IMR-90 (cell line): ENCODE data around the gene PEX11A.

Source experiments
- MXI1 ChIP-seq: IDR thresholded peaks from 2 replicates; pipeline ENCODE4 v1.6.1; 2012; ENCODE audit warnings: low read depth, mild to moderate bottlenecking, low read length, moderate library complexity, borderline replicate concordance
- POLR2A ChIP-seq: IDR thresholded peaks from 2 replicates; pipeline ENCODE4 v1.6.1; 2012; ENCODE audit warnings: mild to moderate bottlenecking, low read depth, low read length
- RFX5 ChIP-seq: IDR thresholded peaks from 2 replicates; pipeline ENCODE4 v1.8.0; 2012; ENCODE audit warnings: low read depth, mild to moderate bottlenecking, low read length, moderate library complexity
- SMC3 ChIP-seq: fragments of 150-350 bp; IDR thresholded peaks from 2 replicates; pipeline ENCODE4 v1.6.1; 2016; ENCODE audit warnings: low read depth, mild to moderate bottlenecking, antibody characterized with exemption, low read length, moderate library complexity
- TF ChIP-seq, protein P1 (sequence below): conservative IDR thresholded peaks from 2 replicates; pipeline ENCODE4 v1.5.1; 2012; ENCODE audit warnings: mild to moderate bottlenecking, low read depth, low read length, improper control_type of control experiment
- TF ChIP-seq, protein P2 (sequence below): fragments of 150-350 bp; IDR thresholded peaks from 2 replicates; pipeline ENCODE4 v1.6.1; 2016; ENCODE audit warnings: low read depth, mild to moderate bottlenecking, low read length, moderate library complexity, borderline replicate concordance

DNA sequence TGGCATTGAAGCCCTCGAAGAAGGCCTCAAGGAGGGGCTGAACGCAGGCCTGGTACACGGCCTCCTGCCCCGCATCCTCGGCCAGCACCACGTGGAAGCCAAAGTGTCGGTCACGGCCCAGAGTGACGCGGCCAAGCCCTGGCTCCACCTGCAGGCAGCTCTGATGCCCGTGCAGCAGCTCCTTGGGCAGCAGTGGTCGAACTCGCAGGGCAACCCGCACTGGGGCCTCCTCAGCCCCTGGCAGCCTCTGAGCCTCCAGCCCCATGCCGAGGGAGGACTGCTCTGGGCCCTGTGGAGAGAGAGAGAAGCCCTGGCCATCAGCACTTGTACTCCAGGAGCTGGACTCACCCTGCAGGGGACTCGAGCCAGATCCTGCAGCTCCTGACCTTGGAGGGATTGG lies 37.9 kb downstream of the PEX11A start:
- TF ChIP-seq POLR2A (no peak), MXI1 (no peak), RFX5 (no peak), SMC3 (no peak)
- TF ChIP-seq, protein P1, sequence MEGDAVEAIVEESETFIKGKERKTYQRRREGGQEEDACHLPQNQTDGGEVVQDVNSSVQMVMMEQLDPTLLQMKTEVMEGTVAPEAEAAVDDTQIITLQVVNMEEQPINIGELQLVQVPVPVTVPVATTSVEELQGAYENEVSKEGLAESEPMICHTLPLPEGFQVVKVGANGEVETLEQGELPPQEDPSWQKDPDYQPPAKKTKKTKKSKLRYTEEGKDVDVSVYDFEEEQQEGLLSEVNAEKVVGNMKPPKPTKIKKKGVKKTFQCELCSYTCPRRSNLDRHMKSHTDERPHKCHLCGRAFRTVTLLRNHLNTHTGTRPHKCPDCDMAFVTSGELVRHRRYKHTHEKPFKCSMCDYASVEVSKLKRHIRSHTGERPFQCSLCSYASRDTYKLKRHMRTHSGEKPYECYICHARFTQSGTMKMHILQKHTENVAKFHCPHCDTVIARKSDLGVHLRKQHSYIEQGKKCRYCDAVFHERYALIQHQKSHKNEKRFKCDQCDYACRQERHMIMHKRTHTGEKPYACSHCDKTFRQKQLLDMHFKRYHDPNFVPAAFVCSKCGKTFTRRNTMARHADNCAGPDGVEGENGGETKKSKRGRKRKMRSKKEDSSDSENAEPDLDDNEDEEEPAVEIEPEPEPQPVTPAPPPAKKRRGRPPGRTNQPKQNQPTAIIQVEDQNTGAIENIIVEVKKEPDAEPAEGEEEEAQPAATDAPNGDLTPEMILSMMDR: no peak
- TF ChIP-seq, protein P2, sequence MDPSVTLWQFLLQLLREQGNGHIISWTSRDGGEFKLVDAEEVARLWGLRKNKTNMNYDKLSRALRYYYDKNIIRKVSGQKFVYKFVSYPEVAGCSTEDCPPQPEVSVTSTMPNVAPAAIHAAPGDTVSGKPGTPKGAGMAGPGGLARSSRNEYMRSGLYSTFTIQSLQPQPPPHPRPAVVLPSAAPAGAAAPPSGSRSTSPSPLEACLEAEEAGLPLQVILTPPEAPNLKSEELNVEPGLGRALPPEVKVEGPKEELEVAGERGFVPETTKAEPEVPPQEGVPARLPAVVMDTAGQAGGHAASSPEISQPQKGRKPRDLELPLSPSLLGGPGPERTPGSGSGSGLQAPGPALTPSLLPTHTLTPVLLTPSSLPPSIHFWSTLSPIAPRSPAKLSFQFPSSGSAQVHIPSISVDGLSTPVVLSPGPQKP: no peak
